K562 (cell line): ENCODE measurements around the gene NACC1. TPM values are rescaled to one million over a fixed set of nuclear protein-coding genes. Genes with fewer than 3 reads are reported as not detected.

ENCODE experiments used
- BDP1 ChIP-seq: IDR thresholded peaks from 3 replicates; pipeline ENCODE4 v1.6.1; 2011; ENCODE audit not compliant: insufficient read length, insufficient read depth
- CSDE1 ChIP-seq, 2 experiments: fragments of 450-650 bp; IDR thresholded peaks; 2 replicates each; pipeline ENCODE4 v1.6.1; 2016; ENCODE audit warnings: mild to moderate bottlenecking in 1 of 2
- NR1H2 ChIP-seq: sonication (generic); formaldehyde crosslinking; IDR thresholded peaks from 2 replicates; pipeline ENCODE4 v1.4.0; 2020; ENCODE audit warnings: mild to moderate bottlenecking, missing genetic modification reagents
- PRPF4 ChIP-seq: fragments of 200-400 bp; formaldehyde crosslinking; IDR thresholded peaks from one replicate; pipeline ENCODE4 v1.6.1; 2017; ENCODE audit warnings: low read length, low read depth, mild to moderate bottlenecking; ENCODE audit not compliant: insufficient read depth, poor library complexity, severe bottlenecking
- SAFB2 ChIP-seq: fragments of 200-400 bp; formaldehyde crosslinking; IDR thresholded peaks from 2 replicates; pipeline ENCODE4 v1.6.1; 2018; ENCODE audit warnings: borderline replicate concordance, low read length, low read depth, moderate library complexity; ENCODE audit not compliant: severe bottlenecking
- SMARCA4 ChIP-seq: fragments of 450-650 bp; IDR thresholded peaks from 2 replicates; pipeline ENCODE4 v1.6.1; 2016
- TFAM ChIP-seq: fragments of 250-450 bp; sonication (Bioruptor Pico); conservative IDR thresholded peaks from 2 replicates; pipeline ENCODE4 v1.5.0; 2021; ENCODE audit warnings: mild to moderate bottlenecking, moderate library complexity
- ZC3H8 ChIP-seq: fragments of 450-650 bp; IDR thresholded peaks from 2 replicates; pipeline ENCODE4 v1.6.1; 2017
- ZNF124 ChIP-seq: sonication (generic); formaldehyde crosslinking; IDR thresholded peaks from 2 replicates; pipeline ENCODE4 v1.8.1; 2022; ENCODE audit warnings: missing genetic modification reagents
- ZNF324 ChIP-seq: fragments of 250-450 bp; sonication (Bioruptor Pico); IDR thresholded peaks from 2 replicates; pipeline ENCODE4 v1.4.0; 2020; ENCODE audit warnings: mild to moderate bottlenecking
- ZNF436 ChIP-seq: fragments of 250-450, 450-650 bp; sonication (Bioruptor Pico); formaldehyde crosslinking; IDR thresholded peaks from 2 replicates; pipeline ENCODE4 v1.7.0; 2020; ENCODE audit warnings: mild to moderate bottlenecking
- ZNF445 ChIP-seq: fragments of 250-450 bp; sonication (Bioruptor Pico); IDR thresholded peaks from 2 replicates; pipeline ENCODE4 v1.4.0; 2020; ENCODE audit warnings: low read depth, mild to moderate bottlenecking, moderate library complexity
- ZSCAN29 ChIP-seq: fragments of 450-650 bp; IDR thresholded peaks from 2 replicates; pipeline ENCODE4 v1.6.1; 2017
- polyA plus RNA-seq, 8 experiments: library from polyadenylated mRNA; depleted of rRNA in 4 of 8; stranded (reverse) in 5 of 8; unstranded in 3 of 8; fragments of >200 nt; fragmentation: Nextera tagmentation in 2 of 8; fragmentation: Illumina TruSeq in 1 of 8; extraction: Ambion mirVana in 2 of 8; extraction: Trizol in 1 of 8; gene quantifications; 2 replicates each; pipeline versions ENCODE4 v1.2.1 to v1.2.3, GENCODE V29; 2011 to 2014; ENCODE audit warnings: inconsistent platforms in 1 of 8, missing spikeins in 1 of 8
- total RNA-seq, 7 experiments: library from RNA; depleted of rRNA in 6 of 7; stranded (reverse); fragments of >200 nt in 6 of 7; fragmentation: Illumina TruSeq in 2 of 7; extraction: Trizol in 2 of 7; gene quantifications; 2 replicates each; pipeline versions ENCODE4 v1.2.1 to v1.2.3, GENCODE V29; 2011 to 2021; ENCODE audit warnings: low replicate concordance in 1 of 7
- TF ChIP-seq, protein P1 (sequence below), 2 experiments: fragments of 450-650 bp in 1 of 2; sonication (generic) in 1 of 2; formaldehyde crosslinking in 1 of 2; IDR thresholded peaks; 2 replicates each; pipeline versions ENCODE4 v1.7.1 to v1.9.0; 2016 to 2022; ENCODE audit warnings: inconsistent platforms in 1 of 2, mild to moderate bottlenecking in 1 of 2, missing genetic modification reagents in 1 of 2
- TF ChIP-seq, protein P2 (sequence below): sonication (generic); formaldehyde crosslinking; IDR thresholded peaks from 2 replicates; pipeline ENCODE4 v1.8.1; 2022; ENCODE audit warnings: missing genetic modification reagents
- TF ChIP-seq, protein P3 (sequence below): fragments of 250-450 bp; sonication (Bioruptor Pico); IDR thresholded peaks from 2 replicates; pipeline ENCODE4 v1.9.0; 2021; ENCODE audit warnings: mild to moderate bottlenecking, inconsistent platforms

The NACC1 gene
- total and polyA plus RNA-seq, 9 of the 15 experiments (the other 6 are each of a cell fraction or from before 2014, with no cell fraction given), result 0.04 to 96.6 (median 25.8) TPM

DNA sequence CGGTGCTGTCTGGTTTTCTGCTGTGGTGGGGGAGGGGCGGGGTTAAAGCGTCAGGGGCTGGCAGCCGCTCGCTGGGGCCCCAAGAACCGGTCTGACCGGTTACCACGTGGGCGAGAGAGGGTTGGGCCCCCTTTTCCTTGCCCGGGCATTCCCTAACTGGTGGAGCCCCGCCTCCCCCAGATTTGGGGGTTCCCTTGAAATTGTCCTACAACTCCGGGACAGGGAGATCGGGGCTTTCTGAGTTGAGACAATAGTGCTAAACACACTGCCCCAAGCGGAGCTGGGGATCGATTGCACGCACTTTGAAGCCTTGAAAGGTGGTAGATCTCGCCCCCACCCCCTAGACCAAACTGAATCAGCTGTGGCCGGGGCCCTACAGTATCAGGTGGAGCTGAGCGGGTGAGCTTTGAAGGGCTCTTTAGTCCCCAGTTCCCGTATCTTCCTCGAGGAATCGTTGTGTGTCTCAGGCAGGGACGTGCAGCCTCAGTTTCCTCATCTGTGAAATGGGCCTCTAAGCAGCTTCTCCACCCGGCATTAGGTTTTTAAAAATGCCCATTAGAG lies 36.9 kb downstream of the NACC1 start (continued):
- TF ChIP-seq, protein P1, sequence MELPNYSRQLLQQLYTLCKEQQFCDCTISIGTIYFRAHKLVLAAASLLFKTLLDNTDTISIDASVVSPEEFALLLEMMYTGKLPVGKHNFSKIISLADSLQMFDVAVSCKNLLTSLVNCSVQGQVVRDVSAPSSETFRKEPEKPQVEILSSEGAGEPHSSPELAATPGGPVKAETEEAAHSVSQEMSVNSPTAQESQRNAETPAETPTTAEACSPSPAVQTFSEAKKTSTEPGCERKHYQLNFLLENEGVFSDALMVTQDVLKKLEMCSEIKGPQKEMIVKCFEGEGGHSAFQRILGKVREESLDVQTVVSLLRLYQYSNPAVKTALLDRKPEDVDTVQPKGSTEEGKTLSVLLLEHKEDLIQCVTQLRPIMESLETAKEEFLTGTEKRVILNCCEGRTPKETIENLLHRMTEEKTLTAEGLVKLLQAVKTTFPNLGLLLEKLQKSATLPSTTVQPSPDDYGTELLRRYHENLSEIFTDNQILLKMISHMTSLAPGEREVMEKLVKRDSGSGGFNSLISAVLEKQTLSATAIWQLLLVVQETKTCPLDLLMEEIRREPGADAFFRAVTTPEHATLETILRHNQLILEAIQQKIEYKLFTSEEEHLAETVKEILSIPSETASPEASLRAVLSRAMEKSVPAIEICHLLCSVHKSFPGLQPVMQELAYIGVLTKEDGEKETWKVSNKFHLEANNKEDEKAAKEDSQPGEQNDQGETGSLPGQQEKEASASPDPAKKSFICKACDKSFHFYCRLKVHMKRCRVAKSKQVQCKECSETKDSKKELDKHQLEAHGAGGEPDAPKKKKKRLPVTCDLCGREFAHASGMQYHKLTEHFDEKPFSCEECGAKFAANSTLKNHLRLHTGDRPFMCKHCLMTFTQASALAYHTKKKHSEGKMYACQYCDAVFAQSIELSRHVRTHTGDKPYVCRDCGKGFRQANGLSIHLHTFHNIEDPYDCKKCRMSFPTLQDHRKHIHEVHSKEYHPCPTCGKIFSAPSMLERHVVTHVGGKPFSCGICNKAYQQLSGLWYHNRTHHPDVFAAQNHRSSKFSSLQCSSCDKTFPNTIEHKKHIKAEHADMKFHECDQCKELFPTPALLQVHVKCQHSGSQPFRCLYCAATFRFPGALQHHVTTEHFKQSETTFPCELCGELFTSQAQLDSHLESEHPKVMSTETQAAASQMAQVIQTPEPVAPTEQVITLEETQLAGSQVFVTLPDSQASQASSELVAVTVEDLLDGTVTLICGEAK (IDR thresholded peaks at IDR 0.05), result no peak
- TF ChIP-seq, protein P1 (CRISPR knock-in tag; IDR thresholded peaks at IDR 0.05), result no peak
- TF ChIP-seq BDP1 (no peak), PRPF4 (no peak), SAFB2 (no peak), ZC3H8 (no peak), NR1H2 (CRISPR knock-in tag) (no peak), ZNF436 (CRISPR knock-in tag) (no peak), ZNF124 (CRISPR knock-in tag) (no peak), CSDE1 (IDR thresholded peaks at IDR 0.05) (no peak), ZSCAN29 (no peak), TFAM (CRISPR knock-in tag) (no peak), SMARCA4 (0 out of 2 replicates have a peak, but pooled peaks have one; percentile 18), ZNF445 (CRISPR knock-in tag) (no peak), ZNF324 (CRISPR knock-in tag) (no peak)
- TF ChIP-seq, protein P2, sequence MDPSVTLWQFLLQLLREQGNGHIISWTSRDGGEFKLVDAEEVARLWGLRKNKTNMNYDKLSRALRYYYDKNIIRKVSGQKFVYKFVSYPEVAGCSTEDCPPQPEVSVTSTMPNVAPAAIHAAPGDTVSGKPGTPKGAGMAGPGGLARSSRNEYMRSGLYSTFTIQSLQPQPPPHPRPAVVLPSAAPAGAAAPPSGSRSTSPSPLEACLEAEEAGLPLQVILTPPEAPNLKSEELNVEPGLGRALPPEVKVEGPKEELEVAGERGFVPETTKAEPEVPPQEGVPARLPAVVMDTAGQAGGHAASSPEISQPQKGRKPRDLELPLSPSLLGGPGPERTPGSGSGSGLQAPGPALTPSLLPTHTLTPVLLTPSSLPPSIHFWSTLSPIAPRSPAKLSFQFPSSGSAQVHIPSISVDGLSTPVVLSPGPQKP, result no peak
- TF ChIP-seq, protein P3, sequence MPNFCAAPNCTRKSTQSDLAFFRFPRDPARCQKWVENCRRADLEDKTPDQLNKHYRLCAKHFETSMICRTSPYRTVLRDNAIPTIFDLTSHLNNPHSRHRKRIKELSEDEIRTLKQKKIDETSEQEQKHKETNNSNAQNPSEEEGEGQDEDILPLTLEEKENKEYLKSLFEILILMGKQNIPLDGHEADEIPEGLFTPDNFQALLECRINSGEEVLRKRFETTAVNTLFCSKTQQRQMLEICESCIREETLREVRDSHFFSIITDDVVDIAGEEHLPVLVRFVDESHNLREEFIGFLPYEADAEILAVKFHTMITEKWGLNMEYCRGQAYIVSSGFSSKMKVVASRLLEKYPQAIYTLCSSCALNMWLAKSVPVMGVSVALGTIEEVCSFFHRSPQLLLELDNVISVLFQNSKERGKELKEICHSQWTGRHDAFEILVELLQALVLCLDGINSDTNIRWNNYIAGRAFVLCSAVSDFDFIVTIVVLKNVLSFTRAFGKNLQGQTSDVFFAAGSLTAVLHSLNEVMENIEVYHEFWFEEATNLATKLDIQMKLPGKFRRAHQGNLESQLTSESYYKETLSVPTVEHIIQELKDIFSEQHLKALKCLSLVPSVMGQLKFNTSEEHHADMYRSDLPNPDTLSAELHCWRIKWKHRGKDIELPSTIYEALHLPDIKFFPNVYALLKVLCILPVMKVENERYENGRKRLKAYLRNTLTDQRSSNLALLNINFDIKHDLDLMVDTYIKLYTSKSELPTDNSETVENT (CRISPR knock-in tag), result no peak
